ENCODE measurements around the gene FOXI1.

DNA sequence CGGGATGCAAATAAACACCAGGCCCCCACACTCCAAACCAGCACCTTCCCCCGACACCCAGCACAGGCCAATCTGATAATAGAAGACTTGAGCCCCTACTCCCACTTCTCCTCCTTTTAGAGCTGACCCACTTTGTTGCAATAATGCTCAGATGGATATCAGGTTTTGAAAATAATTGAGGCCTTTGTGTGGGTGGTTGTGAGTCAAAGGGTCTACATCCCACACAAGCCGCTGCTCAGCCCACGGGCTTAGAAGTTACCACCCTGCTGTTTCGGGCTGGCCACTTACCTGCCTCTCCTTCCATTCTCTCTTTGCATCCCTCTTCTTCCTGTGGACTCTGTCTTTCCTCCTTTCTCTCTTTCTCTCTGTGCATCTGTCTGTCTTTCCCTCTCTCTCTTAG lies 36.2 kb upstream of the FOXI1 start:
- TF ChIP-seq POLR2AphosphoS5 (IDR thresholded peaks at IDR 0.05; ENCODE audit: low read depth, low read length) (no peak), TAF1 (IDR thresholded peaks at IDR 0.05; ENCODE audit: borderline replicate concordance, low read depth, low read length) (no peak), POLR2A (IDR thresholded peaks at IDR 0.05; ENCODE audit: low read depth, low read length) (no peak)

Data from GM12892 (cell line).